ENCODE measurements around the gene IKZF2.

DNA sequence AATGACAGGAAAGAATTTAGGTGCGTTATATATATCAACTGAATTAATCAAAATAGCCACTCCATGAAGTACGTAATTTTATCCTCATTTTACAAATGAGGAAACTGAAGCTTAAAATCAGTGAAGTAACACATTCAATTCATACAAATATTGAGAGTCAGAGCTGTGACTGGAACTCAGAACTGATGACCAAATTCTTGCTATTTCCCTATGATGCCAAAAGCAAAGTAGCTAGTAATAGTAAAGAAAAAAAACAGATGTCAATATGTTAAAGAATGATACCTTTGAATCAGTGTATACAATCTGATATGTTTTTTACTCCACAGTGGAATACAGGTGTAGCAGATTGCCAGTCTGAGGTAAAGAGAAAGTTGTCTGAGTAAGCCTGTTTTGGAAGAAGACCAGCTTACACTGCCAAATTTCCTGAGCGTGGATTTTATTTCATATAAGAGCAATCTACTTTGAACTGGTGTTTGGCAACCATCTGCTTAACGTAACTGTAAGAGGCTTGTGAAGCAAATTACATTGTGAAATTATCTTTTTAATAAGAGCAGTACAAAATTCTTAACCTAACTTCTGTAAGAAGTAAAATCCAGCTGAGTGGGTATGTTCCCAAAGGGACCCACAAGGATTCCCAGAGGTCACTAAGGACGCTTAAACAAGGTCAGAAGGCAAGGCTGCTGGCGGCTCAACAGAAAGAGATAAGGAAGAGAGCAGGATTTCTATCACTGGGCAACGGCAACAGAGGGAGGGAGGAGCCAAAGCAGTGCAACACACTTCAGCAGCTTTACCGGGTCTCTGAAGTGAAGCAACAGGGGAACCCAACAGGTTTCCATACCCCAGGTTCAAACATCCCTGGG, 85.6 kb downstream of the IKZF2 start:
- TF ChIP-seq, protein P1, sequence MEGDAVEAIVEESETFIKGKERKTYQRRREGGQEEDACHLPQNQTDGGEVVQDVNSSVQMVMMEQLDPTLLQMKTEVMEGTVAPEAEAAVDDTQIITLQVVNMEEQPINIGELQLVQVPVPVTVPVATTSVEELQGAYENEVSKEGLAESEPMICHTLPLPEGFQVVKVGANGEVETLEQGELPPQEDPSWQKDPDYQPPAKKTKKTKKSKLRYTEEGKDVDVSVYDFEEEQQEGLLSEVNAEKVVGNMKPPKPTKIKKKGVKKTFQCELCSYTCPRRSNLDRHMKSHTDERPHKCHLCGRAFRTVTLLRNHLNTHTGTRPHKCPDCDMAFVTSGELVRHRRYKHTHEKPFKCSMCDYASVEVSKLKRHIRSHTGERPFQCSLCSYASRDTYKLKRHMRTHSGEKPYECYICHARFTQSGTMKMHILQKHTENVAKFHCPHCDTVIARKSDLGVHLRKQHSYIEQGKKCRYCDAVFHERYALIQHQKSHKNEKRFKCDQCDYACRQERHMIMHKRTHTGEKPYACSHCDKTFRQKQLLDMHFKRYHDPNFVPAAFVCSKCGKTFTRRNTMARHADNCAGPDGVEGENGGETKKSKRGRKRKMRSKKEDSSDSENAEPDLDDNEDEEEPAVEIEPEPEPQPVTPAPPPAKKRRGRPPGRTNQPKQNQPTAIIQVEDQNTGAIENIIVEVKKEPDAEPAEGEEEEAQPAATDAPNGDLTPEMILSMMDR (IDR thresholded peaks at IDR 0.05), result no peak
- no peak for TF ChIP-seq POLR2A (IDR thresholded peaks at IDR 0.05)

Data from ovary (tissue), 3 donors.